BJ (cell line): ENCODE measurements around the gene ZDHHC14. TPM values are rescaled to one million over a fixed set of nuclear protein-coding genes. Genes with fewer than 3 reads are reported as not detected.

Experiments
- CTCF ChIA-PET: fragments of 350-600 bp; formaldehyde crosslinking; extraction: SDS; loops from one replicate; lab custom pipeline; 2021; ENCODE audit warnings: antibody characterized with exemption, inconsistent platforms; lab: Yijun Ruan, JAX
- POLR2A ChIA-PET: fragments of 300-600 bp; sonication (Branson Sonifier 250); formaldehyde crosslinking; extraction: SDS; loops from one replicate; lab custom pipeline; 2021; ENCODE audit warnings: antibody characterized with exemption; lab: Charles Lee
- DNase-seq: peaks from one replicate; pipeline ENCODE4 v3.0.0-alpha.2; 2011; ENCODE audit warnings: low read depth
- H3K27me3 ChIP-seq: 2 replicates; pipeline ENCODE4 v1.6.0; 2011; ENCODE audit warnings: low read length; ENCODE audit not compliant: control insufficient read depth, insufficient read depth
- H3K36me3 ChIP-seq: 2 replicates; pipeline ENCODE4 v1.5.1; 2011; ENCODE audit warnings: low read length; ENCODE audit not compliant: control insufficient read depth, insufficient read depth
- H3K4me3 ChIP-seq: 2 replicates; pipeline ENCODE4 v1.5.1; 2011; ENCODE audit warnings: low read depth, mild to moderate bottlenecking, control low read depth, low read length
- polyA plus RNA-seq: library from polyadenylated mRNA; depleted of rRNA; stranded (reverse); fragments of >200 nt; gene quantifications from 2 replicates; pipeline ENCODE4 v1.2.3, GENCODE V29; 2011
- TF ChIP-seq, protein P1 (sequence below): IDR thresholded peaks from 2 replicates; pipeline ENCODE4 v1.5.1; 2011; ENCODE audit warnings: low read depth, mild to moderate bottlenecking, control low read depth, inconsistent platforms, low read length, moderate library complexity; ENCODE audit not compliant: insufficient read depth

ZDHHC14 gene
- polyA plus RNA-seq, 1 experiment: 3.6 TPM

- POLR2A ChIA-PET: interaction anchor here (0.7 to 1.6 kb wide), 2 partner anchors 9 to 12 kb away, joined by 3 read pairs; no protein-coding TSS in a partner anchor
- Histone ChIP-seq H3K4me3 (no peak overlapping the region), H3K27me3 (no peaks in the 10 kb centered on the region), H3K36me3 (no peaks in the 10 kb centered on the region)
- peak; percentile 28 for DNase-seq
- TF ChIP-seq, protein P1, sequence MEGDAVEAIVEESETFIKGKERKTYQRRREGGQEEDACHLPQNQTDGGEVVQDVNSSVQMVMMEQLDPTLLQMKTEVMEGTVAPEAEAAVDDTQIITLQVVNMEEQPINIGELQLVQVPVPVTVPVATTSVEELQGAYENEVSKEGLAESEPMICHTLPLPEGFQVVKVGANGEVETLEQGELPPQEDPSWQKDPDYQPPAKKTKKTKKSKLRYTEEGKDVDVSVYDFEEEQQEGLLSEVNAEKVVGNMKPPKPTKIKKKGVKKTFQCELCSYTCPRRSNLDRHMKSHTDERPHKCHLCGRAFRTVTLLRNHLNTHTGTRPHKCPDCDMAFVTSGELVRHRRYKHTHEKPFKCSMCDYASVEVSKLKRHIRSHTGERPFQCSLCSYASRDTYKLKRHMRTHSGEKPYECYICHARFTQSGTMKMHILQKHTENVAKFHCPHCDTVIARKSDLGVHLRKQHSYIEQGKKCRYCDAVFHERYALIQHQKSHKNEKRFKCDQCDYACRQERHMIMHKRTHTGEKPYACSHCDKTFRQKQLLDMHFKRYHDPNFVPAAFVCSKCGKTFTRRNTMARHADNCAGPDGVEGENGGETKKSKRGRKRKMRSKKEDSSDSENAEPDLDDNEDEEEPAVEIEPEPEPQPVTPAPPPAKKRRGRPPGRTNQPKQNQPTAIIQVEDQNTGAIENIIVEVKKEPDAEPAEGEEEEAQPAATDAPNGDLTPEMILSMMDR: no peak
- CTCF ChIA-PET: interaction anchor here (0.5 to 0.7 kb wide), 2 partner anchors 9 to 13 kb away, joined by 3 to 4 read pairs; no protein-coding TSS in a partner anchor
These were observed 53.5 kb downstream of the ZDHHC14 start for GRCh38 chr6:157434349-157435033.

- ChIA-PET CTCF (no interaction called here), POLR2A (no interaction called here)
- Histone ChIP-seq H3K27me3 (no peaks in the 10 kb centered on the region), H3K4me3 (no peak overlapping the region), H3K36me3 (no peaks in the 10 kb centered on the region)
- TF ChIP-seq, protein P1: no peak
- no peak for DNase-seq
These were observed 55.4 kb downstream of the ZDHHC14 start for GRCh38 chr6:157436219-157436943.

- POLR2A ChIA-PET: no interaction called here
- CTCF ChIA-PET: no interaction called here
These were observed 56.0 kb downstream of the ZDHHC14 start for GRCh38 chr6:157436944-157437336.

DNA sequence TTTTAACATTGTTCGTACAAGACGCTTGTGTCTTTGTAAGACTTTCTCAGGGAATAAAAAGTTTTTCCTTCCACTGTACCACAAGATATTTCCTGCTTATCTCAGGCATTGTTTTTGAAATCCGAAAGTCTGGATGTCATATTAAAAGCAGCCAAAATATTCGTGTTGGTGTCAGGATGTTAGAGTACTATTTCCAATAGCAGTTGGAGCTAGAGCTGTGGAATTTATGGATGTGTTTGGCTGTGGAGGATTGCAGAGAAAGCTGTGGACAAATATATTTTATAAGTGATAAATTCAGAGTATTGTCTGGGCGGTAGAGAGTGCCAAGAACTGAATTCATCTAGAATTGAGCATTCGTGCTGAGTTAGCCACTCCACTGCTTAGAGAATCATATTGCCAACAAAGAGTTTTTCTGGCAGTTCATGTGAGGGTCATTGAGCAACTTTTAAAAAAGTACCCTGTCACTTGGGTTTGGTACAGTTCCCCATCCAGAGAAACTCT is 57.7 kb downstream of the ZDHHC14 start:
- DNase-seq: peak; percentile 50

More at GRCh38 chr6:157436944-157437336, 56.0 kb downstream of the ZDHHC14 start:
- DNase-seq: no peak
- no peaks in the 10 kb centered on the region for H3K36me3 ChIP-seq
- H3K27me3 ChIP-seq: no peaks in the 10 kb centered on the region
- TF ChIP-seq, protein P1: no peak
- no peak overlapping the region for H3K4me3 ChIP-seq

More for the DNA sequence above, 57.7 kb downstream of the ZDHHC14 start:
- TF ChIP-seq, protein P1: no peak
- CTCF ChIA-PET: no interaction called here
- POLR2A ChIA-PET: no interaction called here
- Histone ChIP-seq H3K27me3 (no peaks in the 10 kb centered on the region), H3K36me3 (no peaks in the 10 kb centered on the region), H3K4me3 (no peak overlapping the region)
